NCI-H2196 treated with DMSO at 0.1 percent for 48 hours (cell line): ENCODE data around the gene BICRAL.
A peak's percentile ranks its signal among the peaks of the same experiment; 100 is the strongest.
"Not testable (repeated sequence)": the region's sequence is repeated elsewhere in the genome, so short reads cannot be mapped to it uniquely, and the experiment has no call there.

Experiments used
- DNase-seq: peaks from one replicate; lab custom pipeline; 2025; ENCODE audit not compliant: unreplicated experiment; lab: John Stamatoyannopoulos, UW

Gene BICRAL

DNA sequence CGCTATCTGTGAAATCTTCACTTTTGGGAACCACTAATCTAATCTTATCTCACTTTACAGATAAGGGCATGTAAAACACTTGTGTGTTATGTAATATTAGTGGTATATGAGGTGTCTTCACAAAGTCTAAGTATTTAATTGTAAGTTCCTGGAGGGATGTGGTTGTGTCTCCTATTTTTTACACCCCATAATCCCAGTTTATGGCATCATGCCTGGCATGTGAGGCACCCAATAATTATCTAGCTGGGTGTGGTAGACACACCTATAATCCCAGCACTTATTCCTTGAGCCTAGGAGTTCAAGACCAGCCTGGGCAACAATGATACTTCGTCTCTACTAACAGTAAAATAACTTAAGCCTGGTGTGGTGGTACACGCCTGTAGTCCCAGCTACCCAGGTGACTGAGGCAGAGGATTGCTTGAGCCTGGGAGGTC lies 19.4 kb upstream of the BICRAL start:
- no peak for DNase-seq

DNA sequence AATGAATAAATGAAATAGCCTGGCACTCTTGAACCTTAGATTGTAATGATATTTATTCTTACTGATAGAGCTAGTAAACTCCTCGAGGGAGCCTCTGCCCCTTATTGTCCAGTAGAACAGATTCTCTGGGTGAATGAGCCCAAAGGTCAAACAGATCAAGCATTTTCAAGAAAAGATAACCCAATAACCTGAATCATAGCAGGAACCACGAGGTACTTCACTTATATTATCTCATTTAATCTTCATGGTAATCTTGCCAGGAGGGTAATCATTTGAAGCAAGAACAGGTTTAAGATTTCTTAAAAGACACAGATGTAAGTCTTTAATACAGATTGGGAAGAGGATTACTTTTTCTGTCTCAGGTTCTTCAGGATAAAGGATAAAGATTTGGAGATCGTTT lies 18.9 kb upstream of the BICRAL start:
- no peak for DNase-seq

DNA sequence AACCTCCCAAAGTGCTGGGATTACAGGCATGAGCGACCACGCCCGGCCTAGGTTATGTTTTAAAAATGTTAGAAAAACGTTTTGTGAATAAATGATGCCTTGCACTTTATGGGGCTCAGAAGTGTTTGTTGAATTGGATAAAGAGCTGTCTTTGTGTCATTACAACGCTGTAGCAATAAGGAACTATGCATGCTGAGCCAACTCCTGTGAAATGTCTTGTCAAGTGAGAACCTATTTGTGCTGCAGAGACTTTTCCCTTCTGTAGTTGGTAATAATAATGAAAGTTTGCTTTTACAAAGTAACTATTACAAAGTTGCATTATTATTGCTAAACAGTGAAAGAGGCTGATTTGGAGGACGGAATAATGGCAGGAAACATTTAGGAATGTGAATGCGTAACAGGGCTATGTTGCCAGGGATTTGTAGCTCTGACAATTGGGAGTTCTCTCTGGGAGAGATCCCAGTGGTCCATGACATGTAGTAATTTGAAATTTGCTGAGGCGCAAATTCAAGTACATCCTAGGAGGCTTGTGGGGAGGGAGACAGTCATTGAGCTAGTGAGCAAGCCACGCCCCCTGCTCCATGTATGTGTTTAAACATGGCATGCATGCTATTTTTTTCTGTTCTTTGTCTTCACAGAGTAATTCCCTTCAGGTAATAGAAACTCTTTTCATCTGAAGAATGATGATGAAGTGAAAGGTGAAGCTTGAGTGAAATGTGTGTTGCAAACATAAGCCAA lies 16.8 kb upstream of the BICRAL start:
- DNase-seq, result no peak

DNA sequence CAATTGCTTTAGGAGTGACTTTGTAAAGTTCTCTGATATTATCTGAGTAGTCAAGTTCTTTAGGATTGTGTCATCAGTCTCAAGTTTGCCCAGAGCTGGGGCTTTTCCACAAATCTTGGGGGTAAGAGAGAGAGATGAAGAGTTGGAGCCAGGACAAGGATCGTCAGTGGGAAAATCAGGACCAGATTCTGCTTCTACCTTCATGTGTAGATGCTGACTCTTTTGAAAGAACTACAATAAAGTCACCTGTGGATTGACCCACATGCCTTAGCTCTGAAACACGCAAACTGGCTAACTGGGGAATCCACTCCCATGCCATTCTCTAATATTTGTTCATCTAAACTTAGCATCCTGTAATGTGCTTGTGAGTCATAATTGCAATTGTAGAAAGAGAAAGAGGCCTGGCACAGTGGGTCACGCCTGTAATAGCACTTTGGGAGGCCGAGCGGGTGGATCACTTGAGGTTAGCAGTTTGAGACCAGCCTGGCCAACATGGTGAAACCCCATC lies 15.6 kb upstream of the BICRAL start:
- no peak for DNase-seq

DNA sequence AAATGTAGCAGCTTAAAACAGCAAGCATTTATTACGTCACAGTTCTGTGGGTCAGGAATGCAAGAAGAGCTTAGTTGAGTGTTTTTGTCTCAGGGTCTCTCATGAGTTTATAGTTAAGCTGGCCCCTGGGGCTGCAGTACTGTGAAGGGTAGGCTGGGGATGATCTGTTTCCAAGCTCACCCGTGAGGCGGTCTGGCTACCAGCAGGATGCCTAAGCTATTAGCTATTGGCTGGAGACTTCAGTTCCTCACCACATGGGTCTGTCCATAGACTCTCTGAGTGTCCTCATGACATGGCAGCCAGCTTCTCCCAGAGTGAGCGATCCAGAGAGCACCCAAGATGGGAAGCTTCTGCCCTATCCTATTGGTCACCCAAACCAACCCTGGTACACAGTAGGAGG lies 12.8 kb upstream of the BICRAL start:
- DNase-seq, result no peak

DNA sequence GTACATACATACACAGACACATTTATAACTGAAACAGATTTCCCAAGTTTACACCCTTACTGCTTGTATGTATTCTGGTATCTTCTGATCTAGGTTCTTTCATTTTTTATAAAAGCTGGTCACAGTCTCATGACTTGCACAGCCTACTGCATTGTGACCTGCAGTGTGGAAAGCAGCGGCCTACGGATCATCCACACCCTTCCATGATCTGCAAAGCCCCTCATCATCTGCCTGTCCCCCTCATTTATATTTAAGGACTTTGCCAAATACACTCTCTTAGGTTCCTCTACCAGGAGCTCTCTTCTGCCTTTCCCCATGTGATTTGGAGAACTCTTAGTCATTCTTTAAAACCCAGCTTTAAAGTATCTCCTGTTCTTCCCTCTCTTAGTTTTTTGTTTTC lies 12.0 kb upstream of the BICRAL start:
- no peak for DNase-seq

DNA sequence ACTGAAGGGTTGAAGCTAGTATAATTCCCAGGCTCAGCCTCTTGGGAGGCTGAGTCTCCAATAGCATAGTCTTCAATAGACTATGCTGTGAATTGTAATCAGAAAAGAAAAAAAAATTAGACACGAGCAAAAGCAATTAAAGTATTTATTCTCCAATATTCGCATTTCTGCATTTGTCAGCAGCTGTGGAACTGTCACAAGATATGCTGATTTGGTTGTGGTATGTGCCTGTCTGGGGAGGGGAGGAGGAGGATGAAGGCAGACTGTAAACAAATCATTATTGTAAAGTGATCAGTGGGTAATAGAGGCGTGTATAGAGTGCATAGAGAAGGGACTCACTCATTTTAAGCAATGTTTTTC lies 10.1 kb upstream of the BICRAL start:
- no peak for DNase-seq

DNA sequence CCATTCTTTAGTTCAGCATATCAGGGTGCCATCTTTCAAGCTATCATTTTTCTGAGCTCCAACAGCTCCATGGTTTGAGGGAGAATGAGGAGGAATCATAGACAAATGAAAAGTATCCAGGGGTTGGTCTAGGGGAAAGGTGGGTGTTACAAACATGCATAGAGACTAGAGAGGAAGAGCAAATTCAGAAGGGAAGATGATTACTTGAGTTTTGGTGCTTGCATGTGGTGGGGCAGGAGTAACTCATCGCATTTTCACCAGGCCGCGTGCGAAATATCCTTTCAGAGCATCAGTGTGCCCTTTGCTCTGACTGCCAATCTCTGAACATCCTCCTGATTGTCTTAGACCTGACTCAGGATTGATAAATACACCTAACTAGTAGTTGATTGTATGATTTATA lies 7.7 kb upstream of the BICRAL start:
- DNase-seq, result no peak

DNA sequence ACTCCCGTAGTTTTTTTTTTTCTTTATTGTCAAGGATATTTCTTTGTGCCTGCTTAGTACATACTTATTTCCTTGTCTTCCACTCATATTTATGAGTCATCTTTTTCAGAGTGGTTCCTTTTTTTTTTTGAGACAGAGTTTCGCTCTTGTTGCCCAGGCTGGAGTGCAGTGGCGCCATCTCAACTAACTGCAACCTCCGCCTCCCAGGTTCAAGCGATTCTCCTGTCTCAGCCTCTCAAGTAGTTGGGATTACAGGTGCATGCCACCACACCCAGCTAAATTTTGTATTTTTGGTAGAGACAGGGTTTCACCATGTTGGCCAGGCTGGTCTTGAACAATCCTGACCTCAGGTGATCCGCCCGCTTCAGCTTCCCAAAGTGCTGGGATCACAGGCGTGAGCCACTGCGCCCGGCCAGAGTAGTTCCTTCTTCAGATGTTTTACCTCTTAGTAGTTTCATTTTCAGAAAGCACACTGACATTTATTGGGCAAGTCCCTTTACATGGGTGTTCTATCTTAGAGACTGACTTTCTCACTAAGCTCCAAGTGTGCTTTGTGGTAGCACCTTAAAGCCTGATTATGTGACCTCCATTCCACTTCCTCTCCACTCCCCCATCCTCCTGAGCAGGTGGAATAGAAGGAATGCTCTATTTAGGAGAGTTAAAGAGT lies 6.9 kb upstream of the BICRAL start:
- DNase-seq, result not testable (repeated sequence)

DNA sequence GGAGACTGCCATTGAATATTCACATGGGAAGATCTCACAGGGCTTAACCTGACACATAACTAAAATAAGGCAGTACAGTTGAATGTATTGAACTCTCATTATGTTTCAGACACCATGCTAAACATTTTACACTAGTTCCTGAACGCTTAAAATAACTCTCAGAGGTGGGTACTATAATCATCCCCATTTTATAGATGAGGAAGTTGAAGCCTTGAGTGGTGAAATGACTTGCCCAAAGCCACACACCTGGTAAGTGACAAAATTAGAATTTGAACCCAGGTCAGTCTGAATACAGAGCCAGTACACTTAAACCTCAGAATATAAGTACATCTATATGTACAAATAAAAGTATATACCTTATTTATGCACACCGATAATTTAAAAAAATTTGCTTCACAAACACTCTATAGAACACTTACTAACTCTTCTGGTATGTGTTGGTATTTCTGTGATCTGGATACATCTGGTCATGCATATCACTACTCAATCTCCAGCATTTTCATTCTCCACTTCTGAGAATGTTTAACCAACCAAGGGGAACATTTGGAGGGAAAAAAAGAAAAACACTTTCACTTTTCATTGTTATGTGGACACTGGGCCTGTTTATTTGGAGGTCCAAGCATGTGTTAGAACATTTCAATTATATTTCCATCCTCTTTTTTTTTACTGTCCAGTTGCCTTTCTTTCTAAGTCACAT lies 4.6 kb upstream of the BICRAL start:
- DNase-seq, result no peak

DNA sequence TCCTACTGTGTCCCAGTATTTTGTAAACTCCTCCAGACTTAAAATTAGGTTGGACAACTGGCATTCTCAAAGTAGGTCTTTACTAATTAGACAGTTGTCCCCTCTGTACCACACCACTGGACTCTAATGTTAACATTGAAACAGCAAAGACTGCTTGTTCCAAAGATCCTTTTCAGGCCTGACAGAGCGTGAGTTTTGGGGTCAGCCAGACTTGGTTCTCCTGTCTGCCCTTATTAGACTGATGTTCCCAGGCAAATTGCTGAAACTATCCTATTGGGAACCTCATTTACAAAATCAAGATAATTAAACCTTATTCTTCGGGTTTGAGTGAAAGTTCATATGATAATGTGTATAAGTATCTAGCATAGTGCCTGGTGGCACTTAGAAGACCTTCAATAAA lies 3.7 kb upstream of the BICRAL start:
- DNase-seq, result no peak

DNA sequence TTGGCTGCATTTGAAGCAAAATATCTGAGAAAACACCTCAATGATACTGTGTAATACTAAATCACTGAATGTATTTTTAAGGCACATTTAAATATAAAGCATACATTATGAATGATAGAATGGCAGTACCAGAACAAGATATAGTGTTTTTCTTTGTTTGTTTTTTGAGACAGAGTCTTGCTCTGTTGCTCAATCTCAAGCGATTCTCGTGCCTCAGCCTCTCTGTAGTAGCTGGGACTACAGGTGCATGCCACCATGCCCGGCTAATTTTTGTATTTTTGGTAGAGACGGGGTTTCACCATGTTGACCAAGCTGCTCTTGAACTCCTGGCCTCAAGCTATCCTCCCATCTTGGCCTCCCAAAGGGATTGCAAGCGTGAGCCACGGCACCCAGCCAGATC lies 2.3 kb upstream of the BICRAL start:
- no peak for DNase-seq

DNA sequence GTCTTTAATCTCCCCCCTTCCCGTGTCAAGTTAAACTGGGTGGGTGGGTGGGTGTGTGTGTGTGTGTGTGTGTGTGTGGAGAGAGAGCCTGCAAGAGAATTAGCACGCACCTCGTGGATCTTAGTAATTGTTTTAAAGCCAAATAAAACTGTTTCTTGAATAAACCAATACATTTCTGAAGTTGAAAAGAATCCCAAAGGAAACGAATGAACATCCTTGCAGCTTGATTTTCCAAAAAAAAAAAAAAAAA lies 381 bp upstream of the BICRAL start:
- DNase-seq, result no peak

DNA sequence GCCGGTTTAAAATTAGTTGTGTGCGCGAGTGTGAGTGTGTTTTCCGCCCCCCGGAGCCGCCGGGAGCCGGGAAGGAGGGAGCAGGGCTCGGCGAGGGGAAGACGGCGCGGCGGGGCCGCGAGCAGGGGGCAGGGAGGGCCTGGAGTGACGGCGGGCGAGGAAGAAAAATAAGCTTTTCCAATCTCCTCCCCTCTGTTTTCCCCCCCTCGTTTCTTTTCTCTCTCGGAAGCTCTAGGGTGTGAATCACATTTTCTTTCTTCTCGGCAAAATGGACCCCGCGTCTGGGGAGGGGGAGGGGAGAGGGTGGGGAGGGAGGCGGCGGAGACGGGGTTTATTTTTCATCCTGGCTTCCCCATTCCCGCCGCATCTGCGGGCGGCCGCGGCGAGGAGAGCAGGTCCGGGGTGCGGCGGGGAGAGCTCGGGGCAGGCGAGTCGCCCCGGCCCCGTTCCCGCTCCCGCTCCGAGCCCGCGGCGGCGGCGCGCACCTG lies 881 bp downstream of the BICRAL start:
- peak; percentile 63 for DNase-seq

DNA sequence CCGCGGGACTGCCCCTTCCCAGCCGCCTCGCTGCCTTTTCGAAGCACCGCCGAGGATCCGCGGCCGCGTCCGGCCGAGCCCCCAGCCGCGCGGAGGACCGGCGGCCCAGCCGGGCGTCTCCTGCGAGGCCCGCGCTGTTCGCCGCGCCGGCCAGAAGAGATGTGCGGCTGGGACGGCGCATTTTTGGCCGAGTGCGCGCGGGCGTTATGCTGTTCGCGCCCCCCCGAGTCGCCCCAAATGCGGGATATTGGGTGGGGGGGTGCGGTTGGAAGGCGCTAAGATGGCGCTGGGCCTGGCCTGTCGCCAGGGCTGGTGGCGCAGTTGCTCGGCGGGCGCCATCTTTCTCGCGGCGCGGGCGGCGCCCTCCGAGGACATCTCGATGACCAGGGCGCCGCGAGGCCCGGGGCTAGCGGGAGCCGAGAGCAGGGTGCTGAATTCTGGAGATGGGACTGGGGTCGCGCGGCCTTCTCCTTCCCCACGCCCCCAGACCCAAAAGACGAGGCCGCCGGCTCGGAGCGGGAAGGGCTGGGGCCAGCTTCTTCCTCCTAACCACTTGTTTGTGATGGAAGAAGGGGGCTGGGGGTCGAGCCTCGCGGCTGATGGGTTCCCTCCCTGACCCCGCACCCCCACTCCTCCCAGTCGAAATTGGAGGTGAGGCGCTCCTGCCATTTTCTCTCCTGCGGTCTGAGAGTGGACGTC lies 1.5 kb downstream of the BICRAL start:
- peak; percentile 24 for DNase-seq

DNA sequence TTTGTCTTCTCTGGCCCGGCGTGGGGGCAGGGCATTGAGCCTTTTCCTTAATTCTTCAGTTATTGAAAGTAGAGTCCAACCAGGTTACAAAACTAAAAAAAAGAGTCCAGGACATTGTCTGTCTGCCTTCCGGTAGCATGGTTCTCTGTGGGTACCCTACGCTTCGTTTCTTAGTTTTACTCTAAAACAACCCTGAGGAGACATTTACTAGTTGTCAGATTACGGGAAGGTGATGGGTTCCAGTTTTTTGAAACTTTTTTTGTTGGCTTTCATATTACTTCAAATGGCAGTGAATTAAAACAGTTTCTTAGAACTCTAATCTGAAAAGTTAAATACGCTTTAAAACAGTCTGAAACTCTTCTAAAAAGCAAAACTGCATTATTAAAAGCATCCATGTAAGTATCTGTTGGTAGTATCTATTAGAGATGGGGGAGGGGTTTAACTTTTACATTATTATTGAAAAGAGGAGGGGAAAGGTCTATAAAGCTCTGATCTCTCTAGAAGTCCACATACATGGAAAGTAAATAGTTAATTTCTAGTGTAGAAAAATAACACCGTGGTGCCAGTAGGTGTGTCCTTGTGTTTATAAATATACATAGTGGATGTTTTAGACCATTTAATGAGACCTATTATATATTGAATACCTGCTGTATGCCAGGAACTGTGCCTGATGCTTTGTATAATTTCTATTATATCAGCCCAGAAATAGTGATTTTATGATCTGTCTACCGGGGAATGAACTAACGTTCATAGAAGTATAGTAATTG lies 2.2 kb downstream of the BICRAL start:
- no peak for DNase-seq

DNA sequence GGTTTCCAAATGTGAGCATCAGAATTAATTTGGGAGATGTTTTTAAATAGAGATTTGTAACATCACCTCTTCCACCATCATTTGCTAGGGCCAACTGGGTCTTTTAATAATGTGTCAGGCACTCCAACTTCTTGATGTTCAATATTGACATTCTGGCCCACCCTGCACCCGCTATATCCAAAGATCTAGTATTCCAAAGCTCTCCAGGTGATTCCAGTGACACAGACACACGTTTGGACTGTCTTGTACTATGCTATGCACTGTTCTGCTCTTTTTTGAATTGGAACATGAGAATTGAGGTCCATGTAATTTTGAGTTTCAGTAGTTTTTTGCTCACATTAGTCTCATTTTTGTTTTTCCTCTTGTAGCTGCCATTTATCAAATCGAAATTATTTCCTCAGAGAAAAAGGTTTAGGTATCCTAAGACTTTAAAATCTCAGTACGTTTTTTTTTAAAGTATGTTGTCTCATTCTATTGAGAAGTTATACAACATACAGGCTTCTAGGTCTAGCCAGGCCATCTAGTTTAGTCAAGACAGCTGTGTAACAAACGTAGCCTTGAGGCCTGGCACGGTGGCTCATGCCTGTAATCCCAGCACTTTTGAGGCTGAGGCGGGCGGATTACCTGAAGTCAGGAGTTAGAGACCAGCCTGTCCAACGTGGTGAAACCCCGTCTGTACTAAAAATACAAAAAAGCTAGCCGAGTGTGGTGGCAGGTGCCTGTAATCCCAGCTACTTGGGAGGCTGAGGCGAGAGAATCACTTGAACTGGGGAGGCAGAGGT lies 3.1 kb downstream of the BICRAL start:
- no peak for DNase-seq

DNA sequence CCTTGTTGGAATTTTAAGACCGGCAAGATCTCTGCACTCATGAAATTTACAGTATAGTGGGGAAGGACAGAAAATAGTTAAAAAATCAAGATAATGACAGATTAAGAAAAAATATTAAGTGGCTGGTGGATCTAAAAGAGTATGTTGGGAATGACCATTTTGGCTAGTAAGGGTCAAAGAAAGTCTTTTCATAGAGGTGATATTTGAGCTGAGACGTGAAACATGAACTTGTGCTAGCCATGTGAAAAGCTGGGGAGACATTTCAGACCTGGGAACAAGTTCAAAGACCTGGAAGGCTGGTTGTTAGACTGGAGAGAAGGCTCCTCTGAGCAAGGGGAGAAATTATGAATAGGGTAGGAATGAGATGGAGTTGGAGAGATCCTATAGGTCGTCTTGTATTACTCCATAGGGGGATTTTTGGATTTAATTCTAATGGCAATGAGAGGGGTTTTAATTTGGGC lies 4.7 kb downstream of the BICRAL start:
- DNase-seq, result no peak

DNA sequence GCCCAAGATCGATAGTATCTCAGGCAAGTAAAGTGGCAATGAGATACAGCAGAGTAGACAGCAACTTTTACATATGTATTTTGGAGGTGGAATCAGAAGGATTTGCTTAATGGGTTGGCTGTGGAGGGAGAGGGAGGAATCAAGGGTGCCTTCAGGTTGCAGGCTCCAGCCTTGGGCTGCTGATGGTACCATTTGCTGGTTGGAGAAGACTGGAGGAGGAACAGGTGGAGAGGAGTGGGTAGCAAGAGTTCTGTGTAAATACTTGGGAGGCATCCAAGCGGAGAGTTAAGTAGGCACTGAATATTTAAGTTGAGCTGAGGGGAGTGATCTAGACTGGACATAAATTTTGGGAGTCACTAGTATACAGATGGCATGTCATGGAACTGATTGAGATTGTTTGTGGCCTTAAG lies 5.2 kb downstream of the BICRAL start:
- DNase-seq, result no peak

DNA sequence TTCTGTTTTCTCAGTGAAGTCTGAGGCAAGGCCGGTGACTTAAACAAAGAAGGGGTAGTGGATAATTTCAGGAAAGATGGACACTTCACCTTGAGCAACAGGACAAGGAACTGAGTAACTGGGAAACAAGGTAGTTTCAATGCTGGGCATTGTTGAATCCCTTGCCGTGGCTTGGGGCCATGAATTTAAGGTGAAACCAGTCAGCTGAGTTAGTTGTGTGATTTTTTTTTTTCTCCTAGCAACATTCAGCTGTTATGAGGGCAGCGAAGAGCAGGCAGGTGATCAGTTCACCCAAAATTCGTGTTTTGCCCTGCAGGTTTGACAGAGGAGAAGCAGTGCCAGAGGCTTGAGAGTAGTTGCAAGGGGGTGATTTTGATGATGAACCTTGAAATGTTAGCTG lies 6.8 kb downstream of the BICRAL start:
- DNase-seq, result no peak
